SK-N-MC (cell line): ENCODE data around the gene MROH8.
"Not testable (repeated sequence)": the region's sequence is repeated elsewhere in the genome, so short reads cannot be mapped to it uniquely, and the experiment has no call there.

Experiments used
- DNase-seq: peaks from one replicate; pipeline ENCODE4 v3.0.0-alpha.2; 2011; ENCODE audit warnings: low read depth, low spot score
- H3K27ac ChIP-seq: fragments of 200-600 bp; sonication (generic); 2 replicates; pipeline ENCODE4 v1.5.1; 2016; ENCODE audit warnings: mixed run types
- H3K36me3 ChIP-seq: fragments of 200-600 bp; sonication (generic); 2 replicates; pipeline ENCODE4 v1.6.1; 2017; ENCODE audit warnings: antibody characterized with exemption, low read length, mixed read lengths; ENCODE audit not compliant: insufficient read depth
- H3K4me3 ChIP-seq: fragments of 200-600 bp; sonication (generic); 2 replicates; pipeline ENCODE4 v1.5.1; 2016
- H3K9ac ChIP-seq: fragments of 200-600 bp; sonication (generic); 2 replicates; pipeline ENCODE4 v1.8.0; 2017; ENCODE audit warnings: mixed run types, mixed read lengths; ENCODE audit not compliant: insufficient read length
- H3K9me3 ChIP-seq: fragments of 200-600 bp; sonication (generic); 2 replicates; pipeline ENCODE4 v1.6.1; 2017; ENCODE audit warnings: low read depth, mild to moderate bottlenecking, antibody characterized with exemption, low read length, moderate library complexity, mixed read lengths
- EZH2 ChIP-seq: fragments of 200-600 bp; sonication (generic); IDR thresholded peaks from one replicate; pipeline ENCODE4 v1.6.1; 2017; ENCODE audit warnings: antibody characterized with exemption
- FOXP2 ChIP-seq: optimal IDR thresholded peaks from 2 replicates; pipeline ENCODE3; 2011; ENCODE audit warnings: mild to moderate bottlenecking, moderate library complexity; ENCODE audit not compliant: insufficient read depth; ENCODE audit errors: extremely low read length, control extremely low read depth
- POLR2AphosphoS5 ChIP-seq: IDR thresholded peaks from 2 replicates; pipeline ENCODE4 v1.6.1; 2012; ENCODE audit warnings: mild to moderate bottlenecking, low read depth, low read length, borderline replicate concordance

MROH8 gene

DNA sequence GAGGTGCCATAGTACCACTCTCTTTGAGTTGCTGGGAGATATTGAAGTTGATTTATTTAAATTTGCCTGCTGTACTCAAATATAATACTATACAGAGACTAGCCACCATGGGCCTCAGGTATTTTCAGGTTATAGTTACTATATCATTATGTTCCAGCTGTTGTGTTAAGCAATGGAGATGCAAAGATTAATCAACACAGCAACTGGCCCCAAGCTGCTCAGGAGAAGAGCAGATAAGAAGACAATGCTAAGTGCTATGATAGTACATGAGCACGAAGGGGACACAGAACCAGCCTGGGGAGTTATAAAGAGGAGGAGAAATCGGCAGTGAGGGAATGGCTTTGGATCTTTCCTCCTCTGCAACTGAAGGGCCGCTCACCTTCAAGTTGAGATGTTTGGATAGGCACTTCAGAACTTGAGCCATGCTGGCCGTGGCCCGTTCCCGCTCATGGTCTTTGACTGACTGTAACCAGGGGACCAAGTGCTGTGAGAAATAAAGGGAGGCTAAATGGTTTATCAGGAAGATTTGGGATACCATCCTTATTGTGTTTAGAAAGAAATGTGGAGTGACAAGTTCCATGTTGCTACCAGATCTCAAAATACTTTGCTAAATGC is 24.6 kb downstream of the MROH8 start:
- no peaks in the 10 kb centered on the region for H3K9me3 ChIP-seq
- H3K4me3 ChIP-seq: no peak overlapping the region
- H3K9ac ChIP-seq: no peak overlapping the region
- TF ChIP-seq EZH2 (no peak), FOXP2 (no peak), POLR2AphosphoS5 (no peak)
- no peaks in the 10 kb centered on the region for H3K36me3 ChIP-seq
- H3K27ac ChIP-seq: no peak overlapping the region
- no peak for DNase-seq

DNA sequence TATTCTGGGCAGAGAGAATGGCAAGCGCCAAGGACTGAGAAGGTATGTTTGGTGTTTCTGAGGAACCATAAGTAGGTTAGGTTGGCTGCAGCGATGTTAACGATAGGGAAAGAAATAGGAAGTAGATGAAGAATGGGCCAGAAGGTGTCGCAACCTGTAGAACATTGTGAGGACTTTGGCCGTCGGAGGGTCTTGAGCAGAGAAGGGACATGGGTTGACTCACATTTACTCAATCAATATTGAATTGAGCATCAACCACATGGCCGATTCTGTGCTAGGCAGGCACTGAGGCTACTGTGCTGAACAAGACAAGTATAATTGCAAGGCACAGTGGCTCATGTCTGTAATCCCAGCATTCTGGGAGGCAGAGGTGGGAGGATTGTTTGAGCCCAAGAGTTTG is 27.1 kb downstream of the MROH8 start:
- no peak overlapping the region for H3K27ac ChIP-seq
- no peak for DNase-seq
- H3K9ac ChIP-seq: no peak overlapping the region
- TF ChIP-seq EZH2 (no peak), FOXP2 (no peak), POLR2AphosphoS5 (no peak)
- H3K36me3 ChIP-seq: no peaks in the 10 kb centered on the region
- no peaks in the 10 kb centered on the region for H3K9me3 ChIP-seq
- H3K4me3 ChIP-seq: no peak overlapping the region

DNA sequence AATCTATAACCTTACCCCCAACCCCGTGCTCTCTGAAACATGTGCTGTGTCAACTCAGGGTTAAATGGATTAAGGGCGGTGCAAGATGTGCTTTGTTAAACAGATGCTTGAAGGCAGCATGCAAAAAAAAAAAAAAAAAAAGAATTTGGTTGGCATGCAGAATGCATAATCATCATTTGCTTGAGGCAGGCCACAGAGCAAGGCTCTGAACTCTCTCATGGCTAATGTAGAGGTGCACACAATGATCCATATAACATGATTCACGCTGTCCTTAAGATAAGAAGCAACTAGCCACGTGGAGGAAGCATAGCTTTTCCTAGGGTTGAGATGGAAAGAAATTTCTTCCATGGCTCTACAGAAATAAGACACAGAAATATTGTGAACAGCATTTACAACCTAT is 27.8 kb downstream of the MROH8 start:
- no peak for DNase-seq
- no peak overlapping the region for H3K9ac ChIP-seq
- H3K36me3 ChIP-seq: no peaks in the 10 kb centered on the region
- no peak for TF ChIP-seq EZH2
- TF ChIP-seq POLR2AphosphoS5: no peak
- TF ChIP-seq FOXP2: no peak
- H3K27ac ChIP-seq: no peak overlapping the region
- no peak overlapping the region for H3K4me3 ChIP-seq
- H3K9me3 ChIP-seq: no peaks in the 10 kb centered on the region

DNA sequence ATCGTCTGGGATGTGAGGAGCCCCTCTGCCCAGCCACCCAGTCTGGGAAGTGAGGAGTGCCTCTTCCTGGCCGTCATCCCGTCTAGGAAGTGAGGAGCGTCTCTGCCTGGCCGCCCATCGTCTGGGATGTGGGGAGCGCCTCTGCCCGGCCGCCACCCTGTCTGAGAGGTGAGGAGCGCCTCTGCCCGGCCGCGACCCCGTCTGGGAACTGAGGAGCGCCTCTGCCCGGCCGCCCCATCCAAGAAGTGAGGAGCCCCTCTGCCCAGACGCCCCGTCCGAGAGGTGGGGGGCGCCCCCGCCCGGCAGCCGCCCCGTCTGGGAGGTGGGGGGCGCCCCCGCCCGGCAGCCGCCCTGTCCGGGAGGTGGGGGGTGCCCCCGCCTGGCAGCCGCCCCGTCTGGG is 28.5 kb downstream of the MROH8 start:
- not testable (repeated sequence) for H3K4me3 ChIP-seq, DNase-seq, H3K36me3 ChIP-seq, H3K9me3 ChIP-seq, H3K27ac ChIP-seq, H3K9ac ChIP-seq

DNA sequence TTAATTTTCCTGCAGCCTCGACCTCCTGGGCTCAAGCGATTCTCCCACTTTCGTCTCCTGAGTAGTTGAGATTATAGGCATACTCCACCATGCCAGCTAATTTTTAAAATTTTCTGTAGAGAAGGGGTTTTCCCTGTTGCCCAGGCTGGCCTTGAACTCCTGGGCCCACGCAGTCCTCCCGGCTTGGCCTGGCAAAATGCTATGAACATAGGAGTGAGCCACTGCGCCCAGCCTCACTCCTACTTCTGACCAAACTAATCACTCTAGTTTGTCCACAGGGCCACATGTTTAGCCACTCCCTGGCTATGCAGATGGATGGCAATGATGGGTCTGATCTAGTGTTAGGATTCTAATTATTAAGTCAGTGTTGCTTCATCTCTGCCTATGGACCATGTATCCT is 32.1 kb downstream of the MROH8 start:
- no peaks in the 10 kb centered on the region for H3K9me3 ChIP-seq
- no peak overlapping the region for H3K27ac ChIP-seq
- no peaks in the 10 kb centered on the region for H3K36me3 ChIP-seq
- H3K9ac ChIP-seq: no peak overlapping the region
- no peak for TF ChIP-seq EZH2
- no peak for TF ChIP-seq POLR2AphosphoS5
- TF ChIP-seq FOXP2: no peak
- H3K4me3 ChIP-seq: no peak overlapping the region
- DNase-seq: no peak

DNA sequence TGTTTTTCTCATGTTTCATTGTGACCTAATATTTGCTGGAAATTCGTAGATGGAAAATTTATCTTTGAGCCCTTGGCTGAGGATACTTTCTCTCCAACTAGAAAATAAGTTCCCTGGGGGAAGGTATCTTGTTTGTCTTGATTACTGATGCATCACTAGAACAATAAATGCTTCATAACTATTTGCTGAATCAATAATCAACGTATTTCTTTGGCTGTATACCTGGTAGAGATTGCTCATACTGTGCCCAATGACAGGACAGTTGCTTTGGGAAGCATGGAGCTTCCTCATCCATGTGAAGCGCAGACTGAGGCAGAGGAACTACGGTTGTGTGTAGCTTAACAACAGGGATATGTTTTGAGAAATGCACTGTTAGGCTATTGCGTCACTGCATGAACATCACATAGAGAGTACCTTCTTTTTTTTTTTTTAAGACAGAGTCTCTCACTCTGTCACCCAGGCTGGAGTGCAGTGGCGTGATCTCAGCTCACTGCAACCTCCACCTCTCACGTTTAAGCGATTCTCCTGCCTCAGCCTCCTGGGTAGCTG is 34.4 kb downstream of the MROH8 start:
- no peaks in the 10 kb centered on the region for H3K9me3 ChIP-seq
- H3K9ac ChIP-seq: no peak overlapping the region
- no peaks in the 10 kb centered on the region for H3K36me3 ChIP-seq
- no peak overlapping the region for H3K27ac ChIP-seq
- TF ChIP-seq EZH2: no peak
- no peak for TF ChIP-seq POLR2AphosphoS5
- no peak for TF ChIP-seq FOXP2
- no peak for DNase-seq
- no peak overlapping the region for H3K4me3 ChIP-seq

DNA sequence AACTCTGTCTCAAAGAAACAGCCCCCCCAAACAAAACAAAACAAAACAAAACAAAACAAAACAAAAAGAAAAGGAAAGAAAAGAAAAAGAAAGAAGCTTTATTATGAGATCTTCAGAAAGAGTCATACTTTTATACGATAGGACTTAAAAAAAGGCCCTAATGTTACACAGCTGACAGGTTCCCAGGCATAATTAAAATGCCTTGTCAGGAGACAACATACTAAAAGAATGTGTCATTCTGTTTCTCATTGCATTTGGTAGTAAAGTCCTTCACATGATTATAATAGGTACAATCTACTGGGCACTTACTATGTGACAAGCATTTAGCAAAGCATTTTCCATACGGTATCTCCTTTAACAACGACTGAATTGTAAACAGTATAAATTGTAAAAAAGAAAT is 36.6 kb downstream of the MROH8 start:
- no peak overlapping the region for H3K4me3 ChIP-seq
- H3K9me3 ChIP-seq: no peaks in the 10 kb centered on the region
- H3K9ac ChIP-seq: no peak overlapping the region
- DNase-seq: no peak
- TF ChIP-seq FOXP2 (no peak), EZH2 (no peak), POLR2AphosphoS5 (no peak)
- no peaks in the 10 kb centered on the region for H3K36me3 ChIP-seq
- no peak overlapping the region for H3K27ac ChIP-seq

DNA sequence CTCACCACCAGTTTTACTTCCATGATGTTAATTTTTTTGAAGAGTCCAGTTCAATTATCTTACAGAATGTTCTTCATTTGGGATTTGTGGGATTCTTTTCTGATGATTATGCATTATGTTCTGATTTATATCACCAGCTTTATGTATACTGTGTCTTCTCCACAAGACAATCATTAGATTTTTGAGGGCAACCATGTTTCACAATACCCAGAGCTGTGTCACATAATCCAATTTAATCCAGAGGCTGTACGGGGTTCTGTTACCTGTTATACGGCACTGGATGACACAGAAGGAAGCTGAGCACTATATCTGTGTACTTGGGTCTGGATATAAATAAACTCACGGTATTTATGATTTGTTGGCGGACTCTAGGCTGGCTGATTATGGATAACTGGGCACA is 41.8 kb downstream of the MROH8 start:
- Histone ChIP-seq H3K9me3 (no peaks in the 10 kb centered on the region), H3K36me3 (no peaks in the 10 kb centered on the region), H3K9ac (no peak overlapping the region), H3K27ac (no peak overlapping the region), H3K4me3 (no peak overlapping the region)
- TF ChIP-seq POLR2AphosphoS5 (no peak), FOXP2 (no peak), EZH2 (no peak)
- no peak for DNase-seq

DNA sequence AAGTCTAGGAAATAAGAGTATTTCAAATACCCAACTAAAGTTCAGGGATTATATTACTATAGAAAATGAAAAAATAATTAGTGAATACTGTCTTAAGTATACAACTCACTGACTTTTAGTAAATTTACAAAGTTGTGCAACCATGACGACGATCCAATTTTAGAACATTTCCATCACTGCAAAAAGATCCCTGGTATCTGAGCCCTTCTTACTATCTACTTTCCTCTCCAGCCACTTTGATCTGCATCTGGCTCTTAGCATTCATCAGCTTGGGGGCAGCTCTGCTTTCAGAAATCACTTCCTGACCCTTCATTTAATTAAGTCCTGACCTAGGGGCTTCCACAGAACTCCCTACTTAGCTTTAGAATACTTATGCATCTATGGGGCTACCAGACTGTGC is 45.4 kb downstream of the MROH8 start:
- Histone ChIP-seq H3K4me3 (no peak overlapping the region), H3K27ac (no peak overlapping the region), H3K36me3 (no peaks in the 10 kb centered on the region), H3K9ac (no peak overlapping the region), H3K9me3 (no peaks in the 10 kb centered on the region)
- no peak for DNase-seq
- TF ChIP-seq FOXP2 (no peak), EZH2 (no peak), POLR2AphosphoS5 (no peak)

DNA sequence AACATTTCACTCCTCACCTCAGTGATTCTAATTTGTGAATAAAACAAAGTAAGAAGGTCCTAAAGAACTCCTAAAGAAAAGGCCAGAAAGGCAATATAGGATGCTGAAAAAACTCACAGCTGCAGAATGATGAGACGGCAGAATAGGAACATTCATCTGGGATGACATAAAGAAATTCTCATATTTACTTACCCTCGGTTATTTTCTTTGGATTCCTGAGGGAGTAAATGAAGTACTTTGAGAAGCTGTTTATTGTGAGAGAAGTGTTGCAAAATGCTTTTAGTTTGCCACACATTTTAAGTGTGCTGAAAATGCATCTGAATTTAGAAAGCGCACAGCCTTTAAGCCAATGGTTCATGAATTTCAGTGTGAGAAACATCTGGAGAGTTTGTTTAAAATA is 47.9 kb downstream of the MROH8 start:
- Histone ChIP-seq H3K9me3 (no peaks in the 10 kb centered on the region), H3K27ac (no peak overlapping the region), H3K4me3 (no peak overlapping the region), H3K9ac (no peak overlapping the region), H3K36me3 (no peaks in the 10 kb centered on the region)
- DNase-seq: no peak
- TF ChIP-seq POLR2AphosphoS5 (no peak), FOXP2 (no peak), EZH2 (no peak)
